GM23338 (cell line): ENCODE data around the gene ASAP2. TPM values are rescaled to one million over a fixed set of nuclear protein-coding genes. Genes with fewer than 3 reads are reported as not detected.
A peak's percentile ranks its signal among the peaks of the same experiment; 100 is the strongest.

Source experiments
- ATAC-seq: fragments of 200-7000 bp; cut with Tn5 transposase; 3 replicates; pipeline ENCODE4 v1.9.1; 2020
- DNase-seq: peaks from one replicate; pipeline ENCODE4 v3.0.0-alpha.2; 2015; ENCODE audit warnings: low spot score
- H2AFZ ChIP-seq: fragments of 200-600 bp; sonication (generic); 2 replicates; pipeline ENCODE4 v1.8.0; 2016; ENCODE audit warnings: antibody characterized with exemption, mild to moderate bottlenecking, moderate library complexity
- H3F3A ChIP-seq: fragments of 200-600 bp; sonication (generic); replicated peaks from 2 replicates; pipeline ENCODE4 v1.8.0; 2017; ENCODE audit warnings: antibody characterized with exemption, mixed run types, low read depth
- H3K27ac ChIP-seq: fragments of 200-600 bp; sonication (generic); 2 replicates; pipeline ENCODE4 v1.6.1; 2016; ENCODE audit warnings: low read depth
- H3K27me3 ChIP-seq: fragments of 200-600 bp; sonication (generic); 2 replicates; pipeline ENCODE4 v1.8.0; 2016; ENCODE audit warnings: mild to moderate bottlenecking, mixed run types, moderate library complexity; ENCODE audit not compliant: insufficient read depth
- H3K36me3 ChIP-seq: fragments of 200-600 bp; sonication (generic); 2 replicates; pipeline ENCODE4 v1.8.0; 2016; ENCODE audit warnings: mild to moderate bottlenecking; ENCODE audit not compliant: insufficient read depth
- H3K4me1 ChIP-seq: fragments of 200-600 bp; sonication (generic); 2 replicates; pipeline ENCODE4 v1.8.0; 2016; ENCODE audit warnings: mild to moderate bottlenecking, moderate library complexity; ENCODE audit not compliant: insufficient read depth
- H3K4me2 ChIP-seq: fragments of 200-600 bp; sonication (generic); 2 replicates; pipeline ENCODE4 v1.7.1; 2017; ENCODE audit warnings: mixed run types
- H3K4me3 ChIP-seq: fragments of 200-600 bp; sonication (generic); 2 replicates; pipeline ENCODE4 v1.6.1; 2016; ENCODE audit warnings: mixed run types
- H3K79me2 ChIP-seq: fragments of 200-600 bp; sonication (generic); replicated peaks from 2 replicates; pipeline ENCODE4 v1.8.0; 2017; ENCODE audit warnings: mild to moderate bottlenecking; ENCODE audit not compliant: insufficient read depth
- H3K9me2 ChIP-seq: fragments of 200-600 bp; sonication (generic); 2 replicates; pipeline ENCODE4 v1.8.0; 2017; ENCODE audit not compliant: insufficient read depth
- H4K20me1 ChIP-seq: fragments of 200-600 bp; sonication (generic); replicated peaks from 2 replicates; pipeline ENCODE4 v1.8.0; 2017; ENCODE audit warnings: mild to moderate bottlenecking; ENCODE audit not compliant: insufficient read depth
- H3K27ac Mint-ChIP-seq: 2 replicates; pipeline ENCODE4 v1.8.0; 2020; ENCODE audit warnings: inconsistent platforms, mild to moderate bottlenecking, moderate library complexity, mixed read lengths
- H3K27me3 Mint-ChIP-seq: 3 replicates; pipeline ENCODE4 v1.8.0; 2022; ENCODE audit warnings: low read depth, mild to moderate bottlenecking, moderate library complexity, mixed read lengths, inconsistent platforms; ENCODE audit not compliant: insufficient read depth, poor library complexity
- H3K36me3 Mint-ChIP-seq: 3 replicates; pipeline ENCODE4 v1.8.0; 2021; ENCODE audit warnings: low read depth, mild to moderate bottlenecking, inconsistent platforms, moderate library complexity, mixed read lengths
- H3K4me1 Mint-ChIP-seq: 3 replicates; pipeline ENCODE4 v1.8.0; 2020; ENCODE audit warnings: mild to moderate bottlenecking, inconsistent platforms, mixed read lengths
- H3K4me3 Mint-ChIP-seq: 3 replicates; pipeline ENCODE4 v1.8.0; 2021; ENCODE audit warnings: moderate library complexity, mild to moderate bottlenecking, inconsistent platforms, mixed read lengths
- H3K9me3 Mint-ChIP-seq: 3 replicates; pipeline ENCODE4 v1.8.0; 2020; ENCODE audit warnings: moderate library complexity, mild to moderate bottlenecking, inconsistent platforms, mixed read lengths
- CREB1 ChIP-seq: fragments of 250-450 bp; sonication (Bioruptor Pico); IDR thresholded peaks from 2 replicates; pipeline ENCODE4 v1.5.0; 2020; ENCODE audit warnings: low read depth, mild to moderate bottlenecking, moderate library complexity
- CTCF ChIP-seq, 2 experiments: fragments of 200-600 bp in 1 of 2; sonication (generic) in 1 of 2; conservative IDR thresholded peaks; 2 replicates each; pipeline versions ENCODE4 v1.5.1 to v1.6.1; 2016 to 2017; ENCODE audit warnings: antibody characterized with exemption in 2 of 2, low read depth in 2 of 2, mild to moderate bottlenecking in 2 of 2, moderate library complexity in 1 of 2
- EZH2 ChIP-seq: fragments of 200-600 bp; sonication (generic); IDR thresholded peaks from one replicate; pipeline ENCODE4 v1.8.0; 2017; ENCODE audit warnings: antibody characterized with exemption, mild to moderate bottlenecking, low read depth; ENCODE audit not compliant: unreplicated experiment
- EZH2phosphoT487 ChIP-seq: fragments of 200-600 bp; sonication (generic); IDR thresholded peaks from one replicate; pipeline ENCODE4 v1.8.1; 2018; ENCODE audit warnings: antibody characterized with exemption; ENCODE audit not compliant: unreplicated experiment
- JUNB ChIP-seq: IDR thresholded peaks from one replicate; pipeline ENCODE4 v1.6.1; 2016; ENCODE audit warnings: antibody characterized with exemption; ENCODE audit not compliant: unreplicated experiment
- NANOG ChIP-seq: IDR thresholded peaks from 2 replicates; pipeline ENCODE4 v1.6.1; 2016; ENCODE audit warnings: antibody characterized with exemption, borderline replicate concordance
- POLR2AphosphoS5 ChIP-seq: IDR thresholded peaks from 2 replicates; pipeline ENCODE4 v1.6.1; 2016; ENCODE audit warnings: antibody characterized with exemption, low read depth
- REST ChIP-seq: IDR thresholded peaks from one replicate; pipeline ENCODE4 v1.6.1; 2018; ENCODE audit warnings: antibody characterized with exemption; ENCODE audit not compliant: unreplicated experiment
- STAT1 ChIP-seq: IDR thresholded peaks from one replicate; pipeline ENCODE4 v1.6.1; 2016; ENCODE audit warnings: antibody characterized with exemption; ENCODE audit not compliant: unreplicated experiment
- ZNF114 ChIP-seq: fragments of 250-450 bp; sonication (Bioruptor Pico); IDR thresholded peaks from 2 replicates; pipeline ENCODE4 v1.5.0; 2020; ENCODE audit warnings: mild to moderate bottlenecking, moderate library complexity
- ZNF331 ChIP-seq: fragments of 250-450 bp; sonication (Bioruptor Pico); IDR thresholded peaks from 2 replicates; pipeline ENCODE4 v1.5.0; 2020; ENCODE audit warnings: low read depth, mild to moderate bottlenecking, moderate library complexity
- polyA plus RNA-seq: library from polyadenylated mRNA; unstranded; fragments of >200 nt; fragmentation: Nextera tagmentation; extraction: Ambion mirVana; gene quantifications from 2 replicates; pipeline ENCODE4 v1.2.1, GENCODE V29; 2016
- total RNA-seq: library from RNA; depleted of rRNA; stranded (reverse); fragments of >200 nt; shearing (Covaris generic); gene quantifications from 2 replicates; pipeline ENCODE4 v1.2.3, GENCODE V29; 2014
- TF ChIP-seq, protein P1 (sequence below): fragments of 250-450 bp; sonication (Bioruptor Pico); IDR thresholded peaks from 2 replicates; pipeline ENCODE4 v1.5.0; 2020; ENCODE audit warnings: mild to moderate bottlenecking, moderate library complexity
- TF ChIP-seq, protein P2 (sequence below): IDR thresholded peaks from 2 replicates; pipeline ENCODE4 v1.6.1; 2016; ENCODE audit warnings: antibody characterized with exemption

The ASAP2 gene
- total and polyA plus RNA-seq, 2 experiments from 2014 or later, result 2.6 to 15.6 TPM

DNA sequence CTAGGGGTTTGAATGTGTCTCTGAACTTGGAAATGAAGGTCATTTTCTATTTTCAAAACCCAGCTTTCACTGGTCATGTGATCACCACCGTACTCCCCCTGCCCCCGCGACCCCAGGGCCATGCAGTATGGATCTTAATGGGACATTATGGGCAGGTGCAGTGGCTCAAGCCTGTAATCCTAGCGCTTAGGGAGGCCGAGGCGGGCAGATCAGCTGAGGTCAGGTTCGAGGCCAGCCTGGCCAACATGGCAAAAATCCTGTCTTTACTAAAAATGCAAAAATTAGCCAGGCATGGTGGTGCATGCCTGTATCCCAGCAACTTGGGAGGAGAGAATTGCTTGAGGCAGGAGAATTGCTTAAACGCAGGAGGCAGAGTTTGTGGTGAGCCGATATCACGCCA lies 139.4 kb downstream of the ASAP2 start:
- Histone ChIP-seq H4K20me1 (no peaks in the 10 kb centered on the region), H3K27ac (no peak overlapping the region), H3F3A (no peaks in the 10 kb centered on the region), H3K4me1 (no peaks in the 10 kb centered on the region), H3K4me2 (no peak overlapping the region), H3K9me2 (no peaks in the 10 kb centered on the region), H3K79me2 (no peaks in the 10 kb centered on the region), H3K27me3 (no peaks in the 10 kb centered on the region), H2AFZ (no peak overlapping the region), H3K36me3 (no peaks in the 10 kb centered on the region), H3K4me3 (no peak overlapping the region)
- Mint-ChIP-seq H3K27me3 (no peaks in the 10 kb centered on the region), H3K4me1 (peaks cover 8% of the 10 kb centered on the region; the same call in 2 of the 3 replicates), H3K9me3 (no peaks in the 10 kb centered on the region), H3K4me3 (no peak overlapping the region), H3K27ac (peak overlapping the region; percentile 66; the same call in 1 of the 2 replicates), H3K36me3 (peaks cover 21% of the 10 kb centered on the region)
- TF ChIP-seq EZH2 (no peak), CTCF (conservative IDR thresholded peaks at IDR 0.05; ENCODE audit: low read depth in 2 of 2) (no peak), EZH2phosphoT487 (no peak), ZNF114 (no peak), NANOG (no peak), POLR2AphosphoS5 (no peak), STAT1 (no peak), JUNB (no peak), CREB1 (CRISPR knock-in tag) (no peak), REST (no peak), ZNF331 (no peak)
- TF ChIP-seq, protein P1, sequence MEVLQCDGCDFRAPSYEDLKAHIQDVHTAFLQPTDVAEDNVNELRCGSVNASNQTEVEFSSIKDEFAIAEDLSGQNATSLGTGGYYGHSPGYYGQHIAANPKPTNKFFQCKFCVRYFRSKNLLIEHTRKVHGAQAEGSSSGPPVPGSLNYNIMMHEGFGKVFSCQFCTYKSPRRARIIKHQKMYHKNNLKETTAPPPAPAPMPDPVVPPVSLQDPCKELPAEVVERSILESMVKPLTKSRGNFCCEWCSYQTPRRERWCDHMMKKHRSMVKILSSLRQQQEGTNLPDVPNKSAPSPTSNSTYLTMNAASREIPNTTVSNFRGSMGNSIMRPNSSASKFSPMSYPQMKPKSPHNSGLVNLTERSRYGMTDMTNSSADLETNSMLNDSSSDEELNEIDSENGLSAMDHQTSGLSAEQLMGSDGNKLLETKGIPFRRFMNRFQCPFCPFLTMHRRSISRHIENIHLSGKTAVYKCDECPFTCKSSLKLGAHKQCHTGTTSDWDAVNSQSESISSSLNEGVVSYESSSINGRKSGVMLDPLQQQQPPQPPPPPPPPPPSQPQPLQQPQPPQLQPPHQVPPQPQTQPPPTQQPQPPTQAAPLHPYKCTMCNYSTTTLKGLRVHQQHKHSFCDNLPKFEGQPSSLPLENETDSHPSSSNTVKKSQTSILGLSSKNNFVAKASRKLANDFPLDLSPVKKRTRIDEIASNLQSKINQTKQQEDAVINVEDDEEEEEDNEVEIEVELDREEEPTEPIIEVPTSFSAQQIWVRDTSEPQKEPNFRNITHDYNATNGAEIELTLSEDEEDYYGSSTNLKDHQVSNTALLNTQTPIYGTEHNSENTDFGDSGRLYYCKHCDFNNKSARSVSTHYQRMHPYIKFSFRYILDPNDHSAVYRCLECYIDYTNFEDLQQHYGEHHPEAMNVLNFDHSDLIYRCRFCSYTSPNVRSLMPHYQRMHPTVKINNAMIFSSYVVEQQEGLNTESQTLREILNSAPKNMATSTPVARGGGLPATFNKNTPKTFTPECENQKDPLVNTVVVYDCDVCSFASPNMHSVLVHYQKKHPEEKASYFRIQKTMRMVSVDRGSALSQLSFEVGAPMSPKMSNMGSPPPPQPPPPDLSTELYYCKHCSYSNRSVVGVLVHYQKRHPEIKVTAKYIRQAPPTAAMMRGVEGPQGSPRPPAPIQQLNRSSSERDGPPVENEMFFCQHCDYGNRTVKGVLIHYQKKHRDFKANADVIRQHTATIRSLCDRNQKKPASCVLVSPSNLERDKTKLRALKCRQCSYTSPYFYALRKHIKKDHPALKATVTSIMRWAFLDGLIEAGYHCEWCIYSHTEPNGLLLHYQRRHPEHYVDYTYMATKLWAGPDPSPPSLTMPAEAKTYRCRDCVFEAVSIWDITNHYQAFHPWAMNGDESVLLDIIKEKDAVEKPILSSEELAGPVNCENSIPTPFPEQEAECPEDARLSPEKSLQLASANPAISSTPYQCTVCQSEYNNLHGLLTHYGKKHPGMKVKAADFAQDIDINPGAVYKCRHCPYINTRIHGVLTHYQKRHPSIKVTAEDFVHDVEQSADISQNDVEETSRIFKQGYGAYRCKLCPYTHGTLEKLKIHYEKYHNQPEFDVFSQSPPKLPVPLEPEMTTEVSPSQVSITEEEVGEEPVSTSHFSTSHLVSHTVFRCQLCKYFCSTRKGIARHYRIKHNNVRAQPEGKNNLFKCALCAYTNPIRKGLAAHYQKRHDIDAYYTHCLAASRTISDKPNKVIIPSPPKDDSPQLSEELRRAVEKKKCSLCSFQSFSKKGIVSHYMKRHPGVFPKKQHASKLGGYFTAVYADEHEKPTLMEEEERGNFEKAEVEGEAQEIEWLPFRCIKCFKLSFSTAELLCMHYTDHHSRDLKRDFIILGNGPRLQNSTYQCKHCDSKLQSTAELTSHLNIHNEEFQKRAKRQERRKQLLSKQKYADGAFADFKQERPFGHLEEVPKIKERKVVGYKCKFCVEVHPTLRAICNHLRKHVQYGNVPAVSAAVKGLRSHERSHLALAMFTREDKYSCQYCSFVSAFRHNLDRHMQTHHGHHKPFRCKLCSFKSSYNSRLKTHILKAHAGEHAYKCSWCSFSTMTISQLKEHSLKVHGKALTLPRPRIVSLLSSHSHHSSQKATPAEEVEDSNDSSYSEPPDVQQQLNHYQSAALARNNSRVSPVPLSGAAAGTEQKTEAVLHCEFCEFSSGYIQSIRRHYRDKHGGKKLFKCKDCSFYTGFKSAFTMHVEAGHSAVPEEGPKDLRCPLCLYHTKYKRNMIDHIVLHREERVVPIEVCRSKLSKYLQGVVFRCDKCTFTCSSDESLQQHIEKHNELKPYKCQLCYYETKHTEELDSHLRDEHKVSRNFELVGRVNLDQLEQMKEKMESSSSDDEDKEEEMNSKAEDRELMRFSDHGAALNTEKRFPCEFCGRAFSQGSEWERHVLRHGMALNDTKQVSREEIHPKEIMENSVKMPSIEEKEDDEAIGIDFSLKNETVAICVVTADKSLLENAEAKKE (CRISPR knock-in tag), result no peak
- TF ChIP-seq, protein P2, sequence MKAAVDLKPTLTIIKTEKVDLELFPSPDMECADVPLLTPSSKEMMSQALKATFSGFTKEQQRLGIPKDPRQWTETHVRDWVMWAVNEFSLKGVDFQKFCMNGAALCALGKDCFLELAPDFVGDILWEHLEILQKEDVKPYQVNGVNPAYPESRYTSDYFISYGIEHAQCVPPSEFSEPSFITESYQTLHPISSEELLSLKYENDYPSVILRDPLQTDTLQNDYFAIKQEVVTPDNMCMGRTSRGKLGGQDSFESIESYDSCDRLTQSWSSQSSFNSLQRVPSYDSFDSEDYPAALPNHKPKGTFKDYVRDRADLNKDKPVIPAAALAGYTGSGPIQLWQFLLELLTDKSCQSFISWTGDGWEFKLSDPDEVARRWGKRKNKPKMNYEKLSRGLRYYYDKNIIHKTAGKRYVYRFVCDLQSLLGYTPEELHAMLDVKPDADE, result no peak
- no peak for DNase-seq
- ATAC-seq, result no peak
